ENCODE results near the gene RFXAP.
"Not testable (repeated sequence)": the region's sequence is repeated elsewhere in the genome, so short reads cannot be mapped to it uniquely, and the experiment has no call there.

The RFXAP gene

GRCh38 chr13:36818804-36819738, at the start of gene RFXAP:
RFXAP (plus strand) TSS chr13:36819222; CDS start chr13:36819358, 136 bp downstream.
- peak; percentile 75 to 89 for DNase-seq (ENCODE audit: extremely low read depth in 1 of 2, low read depth in 1 of 2)

GRCh38 chr13:36769545-36769944, 49.5 kb upstream of the RFXAP start:
- DNase-seq (ENCODE audit: extremely low read depth in 1 of 2, low read depth in 1 of 2): no peak

GRCh38 chr13:36770741-36771140, 48.3 kb upstream of the RFXAP start:
- no peak for DNase-seq (ENCODE audit: extremely low read depth in 1 of 2, low read depth in 1 of 2)

- no peak for DNase-seq (ENCODE audit: extremely low read depth in 1 of 2, low read depth in 1 of 2)
Measured at GRCh38 chr13:36772853-36773252, 46.2 kb upstream of the RFXAP start.

- DNase-seq (ENCODE audit: extremely low read depth in 1 of 2, low read depth in 1 of 2): no peak
Measured at GRCh38 chr13:36774931-36775330, 44.1 kb upstream of the RFXAP start.

- DNase-seq (ENCODE audit: extremely low read depth in 1 of 2, low read depth in 1 of 2): no peak
Measured at GRCh38 chr13:36776175-36776574, 42.8 kb upstream of the RFXAP start.

- no peak for DNase-seq (ENCODE audit: extremely low read depth in 1 of 2, low read depth in 1 of 2)
Measured at GRCh38 chr13:36778083-36778671, 40.8 kb upstream of the RFXAP start.

- no peak for DNase-seq (ENCODE audit: extremely low read depth in 1 of 2, low read depth in 1 of 2)
Measured at GRCh38 chr13:36783890-36784289, 35.1 kb upstream of the RFXAP start.

- not testable (repeated sequence) for DNase-seq (ENCODE audit: extremely low read depth in 1 of 2, low read depth in 1 of 2)
Measured at GRCh38 chr13:36786175-36786574, 32.8 kb upstream of the RFXAP start.

- no peak for DNase-seq (ENCODE audit: extremely low read depth in 1 of 2, low read depth in 1 of 2)
Measured at GRCh38 chr13:36787181-36787580, 31.8 kb upstream of the RFXAP start.

GRCh38 chr13:36788276-36788675, 30.7 kb upstream of the RFXAP start:
- DNase-seq (ENCODE audit: extremely low read depth in 1 of 2, low read depth in 1 of 2): no peak

GRCh38 chr13:36789061-36789460, 30.0 kb upstream of the RFXAP start:
- no peak for DNase-seq (ENCODE audit: extremely low read depth in 1 of 2, low read depth in 1 of 2)

GRCh38 chr13:36789730-36790129, 29.3 kb upstream of the RFXAP start:
- no peak for DNase-seq (ENCODE audit: extremely low read depth in 1 of 2, low read depth in 1 of 2)

- DNase-seq (ENCODE audit: extremely low read depth in 1 of 2, low read depth in 1 of 2): no peak
Measured at GRCh38 chr13:36794706-36795105, 24.3 kb upstream of the RFXAP start.

- no peak for DNase-seq (ENCODE audit: extremely low read depth in 1 of 2, low read depth in 1 of 2)
Measured at GRCh38 chr13:36795463-36795862, 23.6 kb upstream of the RFXAP start.

- no peak for DNase-seq (ENCODE audit: extremely low read depth in 1 of 2, low read depth in 1 of 2)
Measured at GRCh38 chr13:36796052-36796451, 23.0 kb upstream of the RFXAP start.

GRCh38 chr13:36801035-36801434, 18.0 kb upstream of the RFXAP start:
- DNase-seq (ENCODE audit: extremely low read depth in 1 of 2, low read depth in 1 of 2): no peak

GRCh38 chr13:36804588-36804987, 14.4 kb upstream of the RFXAP start:
- DNase-seq (ENCODE audit: extremely low read depth in 1 of 2, low read depth in 1 of 2): no peak

GRCh38 chr13:36806102-36806501, 12.9 kb upstream of the RFXAP start:
- no peak for DNase-seq (ENCODE audit: extremely low read depth in 1 of 2, low read depth in 1 of 2)

GRCh38 chr13:36807616-36808015, 11.4 kb upstream of the RFXAP start:
- no peak for DNase-seq (ENCODE audit: extremely low read depth in 1 of 2, low read depth in 1 of 2)

- DNase-seq (ENCODE audit: extremely low read depth in 1 of 2, low read depth in 1 of 2): no peak
Measured at GRCh38 chr13:36813225-36813624, 5.8 kb upstream of the RFXAP start.

- no peak for DNase-seq (ENCODE audit: extremely low read depth in 1 of 2, low read depth in 1 of 2)
Measured at GRCh38 chr13:36814465-36814864, 4.6 kb upstream of the RFXAP start.
